ENCODE results near the gene PKIG.
A peak's percentile ranks its signal among the peaks of the same experiment; 100 is the strongest.
"Not testable (repeated sequence)": the region's sequence is repeated elsewhere in the genome, so short reads cannot be mapped to it uniquely, and the experiment has no call there.

PKIG gene

DNA sequence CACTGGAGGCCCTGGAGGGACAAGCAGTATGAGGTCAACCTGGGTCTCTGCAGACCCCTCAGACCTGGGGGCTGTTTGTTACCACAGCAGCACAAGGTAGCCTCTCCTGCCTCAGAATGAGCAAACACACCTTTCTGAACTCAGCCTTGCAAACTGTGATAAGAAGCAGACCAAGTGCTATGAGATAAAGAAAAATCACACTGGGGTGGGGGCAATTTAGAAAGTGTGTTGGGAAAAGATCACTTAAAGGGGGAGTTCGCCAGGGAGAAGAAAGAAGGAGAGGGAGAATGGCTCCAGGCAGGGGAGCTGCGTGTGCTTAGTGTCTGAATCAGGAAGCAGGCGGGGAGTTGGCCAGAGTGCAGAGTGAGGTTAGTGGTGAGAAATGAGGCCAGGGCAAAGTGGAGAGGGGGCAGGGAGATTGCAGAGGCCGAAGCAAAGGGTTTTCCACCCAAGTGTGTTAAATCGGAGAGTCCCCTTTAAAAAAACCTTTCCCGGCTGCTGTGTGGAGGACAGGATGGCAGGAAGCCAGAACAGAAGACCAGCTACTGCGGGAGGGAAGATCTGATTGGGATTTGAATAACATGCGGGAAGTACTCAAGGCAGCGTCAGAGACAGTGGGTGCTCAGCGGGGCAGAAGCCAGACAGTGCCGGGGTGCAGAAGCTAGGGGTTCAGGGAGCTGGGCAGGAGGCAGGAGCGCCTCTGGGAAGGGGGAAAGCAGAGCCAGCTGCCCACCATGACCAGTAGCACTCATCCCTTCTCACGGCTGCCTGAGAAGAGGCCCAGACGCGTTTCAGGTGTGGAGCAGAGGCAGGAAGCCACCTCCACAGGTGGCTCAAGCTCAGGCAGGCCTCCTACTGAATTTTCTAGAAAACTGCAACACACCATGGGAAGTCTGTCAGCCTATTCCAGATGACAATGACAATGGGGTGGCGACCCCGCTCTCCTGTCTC is 60.1 kb downstream of the PKIG start:
- peak; percentile 14 for DNase-seq (ENCODE audit: low spot score)

DNA sequence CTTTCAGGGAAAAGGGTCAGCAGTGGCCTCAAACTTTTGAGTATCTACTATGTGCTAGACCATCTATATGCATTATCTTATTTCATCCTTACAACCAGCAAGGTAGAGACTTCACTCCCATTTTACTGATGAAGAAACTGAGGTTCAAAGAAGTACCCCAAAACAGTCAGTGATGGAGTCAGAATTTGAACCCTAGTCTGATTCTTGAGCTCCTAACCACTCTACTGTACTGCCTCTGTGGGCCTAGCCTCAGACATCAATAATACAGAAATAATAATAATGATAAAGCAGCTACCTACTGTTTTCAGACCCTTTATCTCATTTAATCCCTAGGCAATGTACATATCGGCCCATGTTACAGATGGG is 60.8 kb downstream of the PKIG start:
- DNase-seq (ENCODE audit: low spot score) = no peak

DNA sequence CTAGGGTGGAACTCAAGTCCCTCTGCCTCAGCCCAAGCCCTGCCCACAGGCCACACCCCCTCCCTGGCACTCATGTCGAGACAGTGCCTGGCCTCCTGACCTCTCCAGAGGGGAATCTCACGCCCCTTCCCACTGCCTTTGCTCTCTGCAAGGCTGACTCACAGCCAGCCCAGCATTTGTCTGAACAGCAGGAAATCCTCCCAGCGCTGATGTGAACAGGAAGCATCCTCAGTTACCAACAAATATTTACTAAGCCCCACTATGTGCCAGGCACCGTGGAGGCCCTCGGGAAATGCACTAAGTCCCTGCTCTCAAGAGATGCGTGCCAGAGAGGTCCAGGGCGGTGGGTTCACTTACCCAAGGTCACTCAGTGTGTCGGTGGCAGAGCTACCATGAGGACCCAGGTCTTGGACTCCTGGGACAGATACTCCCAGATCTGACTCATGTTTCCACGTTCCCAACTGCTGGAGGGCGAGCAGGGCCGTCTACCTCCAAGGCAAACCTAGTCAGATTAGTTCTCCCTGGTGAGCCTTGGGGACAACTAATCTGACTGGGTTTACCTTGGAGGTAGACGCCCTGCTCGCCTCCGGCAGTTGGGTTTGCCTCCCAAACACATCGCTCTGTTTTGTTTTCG is 61.3 kb downstream of the PKIG start:
- DNase-seq (ENCODE audit: low spot score) = no peak

DNA sequence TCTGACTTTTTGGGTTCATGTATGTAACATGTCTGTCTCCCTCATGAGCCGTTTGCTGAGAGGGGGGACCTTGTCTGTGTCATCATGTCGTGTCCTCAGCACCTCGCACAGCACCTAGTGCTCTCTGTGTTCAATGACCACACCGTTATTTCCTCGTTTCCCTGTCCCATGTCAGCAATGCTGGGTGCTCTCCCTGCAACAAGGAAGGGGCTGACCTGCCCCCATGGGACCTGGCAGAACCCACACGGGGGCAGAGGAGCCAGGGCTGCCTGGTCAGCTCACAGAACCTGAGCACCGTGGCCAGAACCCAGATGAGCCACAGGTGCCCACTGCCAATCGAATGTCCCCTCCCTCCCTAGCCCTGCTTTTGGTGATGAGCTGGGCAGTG is 61.8 kb downstream of the PKIG start:
- no peak for DNase-seq (ENCODE audit: low spot score)

DNA sequence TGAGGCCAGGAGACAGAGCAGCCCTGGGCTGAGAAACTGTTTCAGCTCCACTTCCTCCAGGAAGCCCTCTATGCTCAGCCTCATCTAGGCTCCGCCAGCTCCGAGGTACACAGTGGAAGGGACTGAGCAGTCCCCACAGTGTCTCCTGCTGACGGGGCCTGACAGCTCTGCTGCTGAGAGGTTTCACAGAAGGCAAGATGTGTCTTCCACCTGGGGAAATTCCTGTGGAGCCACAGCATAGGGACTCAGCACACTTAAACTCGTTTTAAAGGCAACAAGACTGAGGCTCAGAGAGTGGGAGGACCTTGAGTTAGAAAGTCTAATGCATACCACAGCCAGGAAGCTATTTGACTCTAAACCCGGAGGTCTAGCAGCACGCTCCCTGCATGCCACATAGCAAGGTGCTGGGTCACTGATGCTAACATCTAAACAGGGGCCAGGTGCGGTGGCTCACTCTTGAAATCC is 62.3 kb downstream of the PKIG start:
- DNase-seq (ENCODE audit: low spot score) = no peak

DNA sequence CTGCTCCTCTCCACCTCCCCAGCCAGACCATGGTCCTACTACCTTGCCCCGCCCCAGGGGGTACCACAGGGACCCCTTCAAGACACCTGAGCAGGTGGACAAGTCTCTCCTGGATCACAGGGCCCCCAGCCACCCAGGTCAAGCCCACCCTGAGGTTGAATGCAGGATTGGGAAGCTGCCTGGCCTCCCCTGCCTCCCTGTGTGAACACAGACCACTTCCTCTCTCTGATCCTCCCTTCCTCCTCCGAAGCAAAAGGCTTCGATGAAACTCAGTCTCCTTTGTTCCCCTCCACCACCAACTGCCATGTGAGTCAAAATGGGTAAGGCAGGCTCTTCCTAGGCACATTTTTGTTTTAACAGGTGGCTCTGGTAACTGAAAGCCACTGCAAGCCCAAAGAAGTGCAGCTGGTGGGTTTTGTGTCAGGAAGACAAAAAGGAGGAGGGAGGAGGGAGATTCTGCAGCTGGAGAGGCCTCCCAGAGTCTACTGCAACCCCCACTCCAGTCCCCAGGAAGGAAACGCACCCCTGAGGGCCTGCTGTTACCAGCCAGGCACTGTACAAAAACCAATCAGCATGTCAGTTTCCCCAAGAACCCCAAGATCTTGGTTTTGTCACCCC is 63.8 kb downstream of the PKIG start:
- DNase-seq (ENCODE audit: low spot score) = no peak

DNA sequence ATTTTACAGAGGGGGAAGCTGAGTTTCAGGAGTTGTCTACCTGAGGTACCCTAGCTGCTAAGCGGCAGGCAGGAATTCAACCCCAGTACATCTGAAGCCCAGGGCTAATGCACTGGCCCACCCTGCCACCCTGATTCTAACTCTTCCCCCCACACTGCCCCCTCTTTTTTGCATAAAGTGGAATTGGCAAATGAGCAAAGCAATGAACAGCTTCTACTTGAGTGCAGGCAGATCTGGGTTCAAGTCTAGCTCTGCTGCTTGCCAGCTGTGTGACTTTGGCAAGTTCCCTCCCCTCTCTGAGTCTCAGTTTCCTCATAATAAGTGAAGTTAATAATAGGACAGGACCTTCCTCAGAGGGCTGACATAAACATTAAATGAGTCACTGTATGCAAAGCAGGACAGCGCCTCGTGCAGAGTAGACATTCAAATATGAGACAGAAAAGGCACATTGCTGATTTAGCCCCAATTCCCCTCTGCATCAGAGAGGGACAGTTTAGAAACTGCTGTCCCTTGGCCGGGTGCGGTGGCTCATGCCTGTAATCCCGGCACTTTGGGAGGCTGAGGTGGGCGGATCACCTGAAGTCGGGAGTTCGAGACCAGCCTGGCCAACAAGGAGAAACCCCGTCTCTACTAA is 64.4 kb downstream of the PKIG start:
- DNase-seq (ENCODE audit: low spot score) = no peak

DNA sequence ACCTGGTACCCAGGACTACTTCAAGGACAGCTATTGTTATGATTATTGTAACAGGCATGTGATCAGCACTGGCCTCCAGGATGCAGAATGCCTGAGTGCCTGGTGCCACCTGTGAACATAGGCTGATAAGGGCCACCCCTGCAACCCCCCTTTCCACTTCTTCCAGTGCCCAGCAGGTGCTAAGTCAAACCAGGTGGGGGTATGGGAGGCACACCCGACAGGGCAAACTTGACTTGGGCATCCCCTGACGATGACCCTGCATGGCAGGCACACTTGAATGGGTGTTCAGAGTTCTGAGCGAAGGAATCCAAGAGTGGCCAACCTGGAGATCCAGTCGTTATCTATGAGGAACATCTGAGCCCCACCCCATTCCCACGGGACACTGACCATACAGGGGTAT is 65.7 kb downstream of the PKIG start:
- DNase-seq (ENCODE audit: low spot score) = no peak

DNA sequence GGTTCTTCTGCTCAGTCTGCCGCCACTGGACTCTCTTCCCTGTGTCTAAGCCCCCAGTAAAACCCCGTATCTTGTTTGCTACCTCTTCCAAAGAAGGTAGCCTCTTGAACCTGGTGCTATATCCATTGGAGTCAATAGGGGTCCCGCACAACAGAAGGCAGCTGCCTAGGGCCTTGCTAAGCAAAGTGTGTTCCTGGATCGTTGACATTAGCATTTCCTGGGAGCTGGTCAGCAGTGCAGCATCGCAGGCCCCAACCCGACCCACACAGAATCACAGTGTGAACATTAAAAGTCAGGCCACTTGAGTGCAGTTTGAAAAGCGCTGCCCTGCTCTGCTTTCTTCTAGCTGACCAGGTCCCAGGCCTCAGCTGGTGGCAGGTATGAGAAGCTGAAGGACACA is 66.2 kb downstream of the PKIG start:
- no peak for DNase-seq (ENCODE audit: low spot score)

DNA sequence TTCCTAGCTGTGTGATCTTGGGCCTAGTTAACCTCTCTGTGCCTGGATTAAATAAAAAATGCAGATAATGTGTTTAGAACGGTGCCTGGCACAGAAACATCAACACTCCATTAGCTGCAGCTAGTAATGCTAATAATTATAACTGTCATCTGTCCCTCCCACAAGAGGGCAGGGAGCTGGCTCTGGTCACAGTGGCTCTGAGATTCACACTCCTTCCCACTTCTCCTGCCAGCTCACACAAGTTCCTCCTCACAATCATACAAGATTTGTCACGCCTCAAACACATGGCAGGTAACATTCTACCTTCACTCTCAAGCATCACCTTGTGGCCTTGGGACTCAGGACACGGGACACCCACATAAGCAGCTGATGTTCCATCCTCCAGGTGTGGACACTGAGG is 66.7 kb downstream of the PKIG start:
- DNase-seq (ENCODE audit: low spot score) = no peak

DNA sequence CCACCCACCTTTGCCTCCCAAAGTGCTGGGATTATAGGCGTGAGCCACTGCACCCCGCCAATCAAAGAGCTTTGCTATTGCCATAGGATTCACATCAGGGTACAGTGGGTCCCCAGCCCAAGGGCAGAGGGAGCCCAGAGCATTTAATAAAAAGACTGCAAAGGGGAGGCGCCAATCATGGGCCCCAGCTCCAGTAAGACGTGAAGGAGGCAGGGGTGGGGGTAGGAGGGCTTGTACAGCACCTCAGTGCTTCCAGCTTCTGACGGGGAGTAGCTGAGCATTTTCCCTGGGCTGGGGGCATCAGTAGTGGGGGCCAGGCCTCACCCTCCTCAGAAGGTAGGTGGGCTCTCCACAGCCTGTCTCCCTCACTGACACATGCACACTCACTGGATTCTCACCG is 67.6 kb downstream of the PKIG start:
- no peak for DNase-seq (ENCODE audit: low spot score)

DNA sequence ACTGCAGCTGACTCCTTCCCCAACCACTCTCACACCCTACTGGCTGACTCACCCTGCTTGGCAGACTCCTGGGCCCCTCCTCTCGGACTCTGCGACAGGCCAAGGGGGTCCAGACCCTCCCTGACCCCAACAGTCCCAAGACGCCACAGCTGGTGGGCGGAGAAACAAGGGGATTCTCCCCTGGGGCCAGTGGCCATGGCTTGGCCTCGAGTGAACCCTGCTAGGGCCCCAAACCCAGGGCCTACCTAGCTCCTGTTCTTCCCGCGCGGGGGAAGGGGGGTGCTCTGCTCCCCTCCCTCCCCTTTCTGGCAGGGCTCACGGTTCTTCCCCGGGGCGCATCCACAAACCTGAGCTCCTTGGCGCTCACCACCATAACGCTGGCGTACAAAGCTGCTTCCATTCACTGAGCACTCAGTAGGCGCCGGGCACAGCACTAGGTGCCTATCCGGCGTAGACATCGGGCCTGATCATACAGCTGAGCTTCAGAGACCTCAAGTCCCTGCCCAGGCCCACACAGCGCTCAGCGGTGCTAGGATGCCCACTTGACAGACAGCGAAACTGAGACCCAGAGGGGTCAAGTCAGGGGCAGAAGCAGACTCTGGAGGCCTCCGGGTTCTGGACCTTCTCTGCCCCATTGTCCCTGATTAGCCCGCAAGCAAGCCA is 68.5 kb downstream of the PKIG start:
- DNase-seq (ENCODE audit: low spot score) = no peak

DNA sequence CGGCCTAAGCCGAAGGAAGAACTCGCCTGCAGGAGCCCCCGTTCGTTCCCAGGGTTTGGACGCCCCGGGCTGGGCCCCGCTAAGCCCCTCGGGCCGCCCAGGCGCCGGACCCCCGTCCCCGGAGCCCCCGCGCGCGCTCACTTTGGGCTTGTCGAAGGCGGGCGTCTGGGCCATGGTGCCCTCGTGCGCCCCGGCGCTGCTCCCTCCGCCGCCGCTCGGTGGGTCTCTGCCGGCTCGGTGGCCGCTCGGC is 69.0 kb downstream of the PKIG start:
- DNase-seq (ENCODE audit: low spot score) = no peak

DNA sequence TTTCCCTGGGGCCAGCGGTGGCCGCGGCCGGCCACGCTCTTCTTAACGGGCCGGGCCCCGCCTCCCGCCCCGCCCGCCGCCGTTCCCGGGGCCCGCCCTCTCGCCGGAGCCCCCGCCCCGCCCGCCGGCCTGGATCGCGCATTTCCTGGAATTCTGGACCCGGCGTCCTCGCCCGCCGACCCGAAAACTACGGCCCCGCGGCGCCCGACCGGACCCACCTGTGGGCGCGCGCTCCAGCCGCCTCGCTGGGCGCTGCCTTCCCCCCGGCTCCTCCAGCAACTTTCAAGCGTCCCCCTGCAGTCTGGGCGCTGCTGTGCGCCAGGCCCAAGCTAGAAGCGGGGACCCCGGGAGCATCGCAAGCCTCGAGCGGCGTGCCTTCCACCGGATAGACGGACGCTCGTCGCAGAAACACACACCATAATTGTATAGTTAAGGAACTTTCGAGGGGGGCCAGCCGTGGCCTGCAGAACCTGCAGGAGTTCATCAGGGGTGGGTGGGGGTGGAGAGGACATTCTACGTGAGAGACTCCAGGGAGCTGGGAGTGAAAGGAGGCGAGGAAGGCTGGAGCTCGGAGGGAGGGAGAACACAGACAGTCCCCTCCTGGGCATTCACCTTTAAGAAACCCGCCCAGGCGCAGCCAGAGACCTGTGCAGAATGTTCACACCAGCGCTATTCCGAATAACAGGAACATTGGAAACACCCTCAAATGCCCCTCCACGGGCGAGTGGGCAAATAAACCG is 69.5 kb downstream of the PKIG start, which contains the start of gene ADA:
ADA (minus strand) TSS at position 16 of the 740 bp plus-strand sequence. CDS start 92 bp downstream, outside the sequence.
- DNase-seq (ENCODE audit: low spot score) = no peak

DNA sequence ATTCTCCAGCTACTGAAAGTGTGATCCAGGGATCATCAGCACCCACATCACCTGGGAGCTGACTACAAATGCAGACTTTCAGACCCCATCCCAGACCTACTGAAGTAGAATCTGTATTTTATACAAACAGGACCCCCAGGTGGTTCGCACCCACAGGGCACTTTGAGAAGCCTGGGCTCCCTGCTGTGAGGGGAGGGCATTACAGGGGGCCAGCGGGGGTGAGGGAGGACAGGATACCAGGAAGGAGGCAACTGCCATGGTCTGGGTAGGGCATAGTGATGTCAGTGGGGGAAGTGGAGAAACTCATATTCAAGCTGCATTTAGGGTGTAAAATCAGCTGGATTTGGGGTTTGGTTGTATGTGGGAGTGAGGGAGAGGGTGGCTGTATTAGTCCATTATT is 71.2 kb downstream of the PKIG start:
- DNase-seq (ENCODE audit: low spot score) = no peak

DNA sequence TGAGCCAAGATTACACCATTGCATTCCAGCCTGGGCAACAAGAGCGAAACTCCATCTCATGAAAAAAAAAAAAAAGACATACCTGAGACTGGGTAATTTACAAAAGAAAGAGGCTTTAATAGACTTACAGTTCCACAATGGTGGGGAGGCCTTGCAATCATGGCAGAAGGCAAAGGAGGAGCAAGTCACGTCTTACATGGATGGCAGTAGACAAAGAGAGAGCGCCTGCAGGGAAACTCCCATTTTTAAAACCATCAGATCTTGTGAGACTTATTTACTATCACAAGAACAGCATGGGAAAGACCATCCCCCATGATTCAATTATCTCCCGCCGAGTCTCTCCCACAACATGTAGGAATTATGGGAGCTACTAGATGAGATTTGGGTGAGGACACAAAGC is 71.8 kb downstream of the PKIG start:
- not testable (repeated sequence) for DNase-seq (ENCODE audit: low spot score)

DNA sequence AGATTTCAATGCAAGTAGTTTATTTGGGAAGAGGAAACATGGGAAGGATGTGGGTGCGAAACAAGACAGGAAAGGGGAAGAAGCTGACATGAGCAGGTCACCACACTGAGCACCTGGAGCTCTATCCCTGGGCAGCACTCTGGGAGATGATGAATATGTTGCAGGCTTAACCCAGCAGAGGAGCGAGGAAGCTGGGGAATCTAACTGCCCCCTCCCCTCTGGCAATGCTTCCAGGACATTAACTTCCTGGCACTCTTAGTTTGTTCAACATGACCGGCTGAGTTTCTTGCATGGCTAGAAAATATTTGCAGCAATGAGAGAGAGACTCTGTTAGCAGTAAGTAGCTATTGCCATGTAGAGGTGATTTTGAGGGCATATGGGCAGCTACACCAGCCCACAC is 74.1 kb downstream of the PKIG start:
- DNase-seq (ENCODE audit: low spot score) = no peak

DNA sequence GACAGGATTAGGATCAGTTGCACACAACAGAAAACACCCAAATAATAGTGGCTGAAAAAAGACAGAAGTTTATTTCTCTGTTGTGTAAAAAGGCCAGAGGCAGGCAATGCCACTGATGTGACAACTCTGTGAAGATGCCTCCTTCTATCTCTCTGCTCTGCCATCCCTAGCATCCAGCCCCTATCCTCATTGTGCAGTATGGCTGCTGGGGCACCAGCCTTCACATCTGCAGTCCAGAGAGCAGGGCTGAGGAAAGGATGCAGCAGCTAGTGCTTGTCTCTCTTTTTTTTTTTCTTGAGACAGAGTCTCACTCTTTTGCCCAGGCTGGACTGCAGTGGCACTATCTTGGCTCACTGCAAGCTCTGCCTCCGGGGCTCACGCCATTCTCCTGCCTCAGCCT is 75.5 kb downstream of the PKIG start:
- DNase-seq (ENCODE audit: low spot score) = no peak

DNA sequence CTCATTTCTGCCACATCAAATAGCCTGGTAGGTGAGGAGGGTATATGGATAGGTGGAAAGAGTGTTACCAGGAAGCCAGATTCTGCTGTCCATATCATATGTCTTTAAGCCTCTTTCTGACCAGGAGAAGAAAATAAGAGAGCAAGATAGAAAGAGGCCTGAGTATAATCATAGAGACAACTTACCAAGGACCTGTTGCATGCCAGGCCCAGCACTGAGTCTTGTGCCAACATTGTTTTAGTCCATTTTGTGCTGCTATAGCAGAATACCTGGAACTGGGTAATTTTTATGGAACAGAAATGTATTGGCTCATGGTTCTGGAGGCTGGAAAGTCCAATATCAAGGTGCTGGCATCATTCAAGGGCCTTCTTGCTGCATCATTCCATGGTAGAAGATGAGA is 76.4 kb downstream of the PKIG start:
- DNase-seq (ENCODE audit: low spot score) = no peak

DNA sequence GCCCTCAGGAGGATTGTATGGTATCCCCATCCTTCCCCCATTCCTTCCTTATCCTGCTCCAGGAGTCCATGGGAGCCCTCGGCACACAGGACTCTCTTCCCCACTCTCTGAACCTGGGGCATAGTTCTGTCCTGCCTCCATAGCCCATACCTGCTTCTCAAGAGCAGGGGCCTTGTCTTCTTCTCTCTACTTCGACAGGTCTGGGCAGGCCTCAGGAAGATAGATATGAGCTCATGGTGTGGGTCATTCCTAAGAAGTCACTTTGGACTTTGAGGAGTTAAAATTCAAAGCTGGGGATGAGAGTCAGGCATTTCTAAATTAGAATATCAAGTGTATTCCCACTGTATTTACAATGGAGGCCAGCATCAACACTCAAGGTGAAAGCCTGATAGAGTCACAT is 77.6 kb downstream of the PKIG start:
- no peak for DNase-seq (ENCODE audit: low spot score)

DNA sequence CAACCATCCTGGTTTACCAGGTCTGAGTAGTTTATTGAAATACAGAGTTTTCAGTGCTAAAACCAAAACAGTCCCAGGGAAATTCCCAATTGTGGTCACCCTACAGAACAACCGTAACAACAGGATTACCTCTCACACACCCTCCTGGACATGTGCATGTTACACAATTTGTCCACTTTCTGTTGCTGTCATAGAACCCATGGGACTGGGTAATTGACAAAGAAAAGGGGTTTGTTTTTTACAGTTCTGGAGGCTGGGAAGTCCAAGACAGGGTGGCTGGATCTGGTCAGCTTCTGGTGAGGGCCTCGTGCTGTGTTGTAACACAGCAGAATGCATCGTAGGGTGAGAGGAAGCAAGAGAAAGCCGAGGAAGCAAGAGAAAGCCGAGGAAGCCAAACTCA is 78.2 kb downstream of the PKIG start:
- no peak for DNase-seq (ENCODE audit: low spot score)

DNA sequence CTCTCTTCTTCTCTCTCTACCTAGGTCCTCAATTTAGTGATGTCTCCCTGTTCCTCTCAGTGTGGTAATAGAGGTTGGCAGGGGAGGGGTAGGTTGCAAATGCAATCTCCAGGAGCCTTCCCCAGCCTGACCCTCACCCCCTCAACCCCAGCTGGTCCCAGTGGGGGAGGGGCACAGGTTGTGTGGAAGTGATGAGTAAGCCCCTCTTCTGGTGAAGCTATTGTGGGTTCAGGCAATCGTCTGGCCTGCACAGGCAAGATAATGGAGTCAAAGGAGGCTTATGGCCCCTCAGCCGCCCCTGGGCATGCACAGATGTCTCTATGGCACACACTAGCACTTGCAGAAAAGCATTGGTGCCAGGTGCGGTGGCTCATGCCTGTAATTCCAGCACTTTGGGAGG is 79.9 kb downstream of the PKIG start:
- no peak for DNase-seq (ENCODE audit: low spot score)

All from hematopoietic multipotent progenitor cell treated with erythropoietin and hydrocortisone succinate and interleukin-3 and kit ligand, for 17 days (in vitro differentiated cells).